ENCODE data around the gene WDR36. TPM values are rescaled to one million over a fixed set of nuclear protein-coding genes. Genes with fewer than 3 reads are reported as not detected.

WDR36 gene
- polyA plus RNA-seq, 1 of the 3 experiments (the other 2 are of a cell fraction): 6.7 TPM

DNA sequence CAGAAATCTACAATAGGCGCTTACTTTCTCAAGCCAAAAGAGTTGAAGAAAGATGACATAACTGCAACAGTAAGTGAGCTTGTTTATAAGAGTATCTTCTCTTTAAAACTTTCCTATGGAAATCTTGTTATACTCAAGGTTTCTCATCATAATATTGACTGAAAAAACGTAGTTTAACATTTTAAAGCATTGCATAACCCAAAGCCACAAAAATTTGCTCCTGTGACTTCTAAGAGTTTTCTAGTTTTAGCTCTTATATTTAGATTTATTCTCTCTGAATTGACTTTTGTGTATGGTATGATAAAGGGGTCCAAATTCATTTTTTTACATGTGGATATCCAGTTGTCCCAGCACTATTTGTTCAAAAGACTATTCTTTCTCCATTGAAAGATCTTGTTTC, 15.2 kb downstream of the WDR36 start:
- H4K20me1 ChIP-seq (ENCODE audit: insufficient read depth): no peaks in the 10 kb centered on the region
- H3K9ac ChIP-seq: no peak overlapping the region
- H3F3A ChIP-seq (replicated peaks; ENCODE audit: insufficient read depth): no peaks in the 10 kb centered on the region
- WGBS (ENCODE audit: low lambda C conversion rate): 91% methylated on average over 2 of the region's 2 CpGs
- peaks cover 7% of the 10 kb centered on the region; the same call in 1 of the 2 replicates for H3K79me2 ChIP-seq (ENCODE audit: insufficient read depth)
- TF ChIP-seq MEF2A (IDR thresholded peaks at IDR 0.05; ENCODE audit: borderline replicate concordance, low read depth): no peak
- no peak for TF ChIP-seq EZH2phosphoT487 (IDR thresholded peaks at IDR 0.05; ENCODE audit: borderline replicate concordance, low read depth)
- no peak for TF ChIP-seq MXI1 (IDR thresholded peaks at IDR 0.05; ENCODE audit: low read depth, low read length)
- TF ChIP-seq, protein P1, sequence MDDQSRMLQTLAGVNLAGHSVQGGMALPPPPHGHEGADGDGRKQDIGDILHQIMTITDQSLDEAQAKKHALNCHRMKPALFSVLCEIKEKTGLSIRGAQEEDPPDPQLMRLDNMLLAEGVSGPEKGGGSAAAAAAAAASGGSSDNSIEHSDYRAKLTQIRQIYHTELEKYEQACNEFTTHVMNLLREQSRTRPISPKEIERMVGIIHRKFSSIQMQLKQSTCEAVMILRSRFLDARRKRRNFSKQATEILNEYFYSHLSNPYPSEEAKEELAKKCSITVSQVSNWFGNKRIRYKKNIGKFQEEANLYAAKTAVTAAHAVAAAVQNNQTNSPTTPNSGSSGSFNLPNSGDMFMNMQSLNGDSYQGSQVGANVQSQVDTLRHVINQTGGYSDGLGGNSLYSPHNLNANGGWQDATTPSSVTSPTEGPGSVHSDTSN (IDR thresholded peaks at IDR 0.05): no peak
- TF ChIP-seq, protein P2, sequence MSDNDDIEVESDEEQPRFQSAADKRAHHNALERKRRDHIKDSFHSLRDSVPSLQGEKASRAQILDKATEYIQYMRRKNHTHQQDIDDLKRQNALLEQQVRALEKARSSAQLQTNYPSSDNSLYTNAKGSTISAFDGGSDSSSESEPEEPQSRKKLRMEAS (IDR thresholded peaks at IDR 0.05; ENCODE audit: low read depth): no peak
- TF ChIP-seq RCOR1 (IDR thresholded peaks at IDR 0.05; ENCODE audit: low read length): no peak
- no peak for TF ChIP-seq RXRA (IDR thresholded peaks at IDR 0.05; ENCODE audit: borderline replicate concordance, low read depth)
- TF ChIP-seq GABPA (IDR thresholded peaks at IDR 0.05; ENCODE audit: low read depth): no peak
- TF ChIP-seq, protein P3, sequence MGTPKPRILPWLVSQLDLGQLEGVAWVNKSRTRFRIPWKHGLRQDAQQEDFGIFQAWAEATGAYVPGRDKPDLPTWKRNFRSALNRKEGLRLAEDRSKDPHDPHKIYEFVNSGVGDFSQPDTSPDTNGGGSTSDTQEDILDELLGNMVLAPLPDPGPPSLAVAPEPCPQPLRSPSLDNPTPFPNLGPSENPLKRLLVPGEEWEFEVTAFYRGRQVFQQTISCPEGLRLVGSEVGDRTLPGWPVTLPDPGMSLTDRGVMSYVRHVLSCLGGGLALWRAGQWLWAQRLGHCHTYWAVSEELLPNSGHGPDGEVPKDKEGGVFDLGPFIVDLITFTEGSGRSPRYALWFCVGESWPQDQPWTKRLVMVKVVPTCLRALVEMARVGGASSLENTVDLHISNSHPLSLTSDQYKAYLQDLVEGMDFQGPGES (IDR thresholded peaks at IDR 0.05; ENCODE audit: low read depth, low read length): no peak
- no peak for TF ChIP-seq RAD21 (IDR thresholded peaks at IDR 0.05; ENCODE audit: low read length)
- TF ChIP-seq TCF12 (IDR thresholded peaks at IDR 0.05): no peak
- no peak for TF ChIP-seq JUND (IDR thresholded peaks at IDR 0.05)
- TF ChIP-seq GATA2 (CRISPR knock-in tag; IDR thresholded peaks at IDR 0.05): no peak
- no peak for TF ChIP-seq ELF1 (IDR thresholded peaks at IDR 0.05)
- H3K27ac ChIP-seq (ENCODE audit: low read depth in 2 of 2, low read length in 1 of 2): no peak overlapping the region
- CTCF ChIA-PET: interaction anchor here (1.4 to 2.0 kb wide), 2 partner anchors 53 to 370 kb away, joined by 3 to 7 read pairs; no protein-coding TSS in a partner anchor
- H3K4me2 ChIP-seq: no peak overlapping the region
- H2AFZ ChIP-seq (ENCODE audit: low read depth): no peak overlapping the region
- H3K9me2 ChIP-seq: no peaks in the 10 kb centered on the region; the same call in 1 of the 2 replicates
- no peaks in the 10 kb centered on the region for H3K9me3 ChIP-seq
- no peak overlapping the region for H3K4me3 ChIP-seq (ENCODE audit: low read depth in 2 of 2, low read length in 1 of 2)
- H3K36me3 ChIP-seq (replicated peaks in 1 of 2; ENCODE audit: control insufficient read depth in 1 of 2, insufficient read depth in 2 of 2, low read length in 1 of 2): peaks cover 97 to 100% of the 10 kb centered on the region in 2 experiments
- no peak for DNase-seq
- H3K27me3 ChIP-seq (ENCODE audit: insufficient read depth): no peaks in the 10 kb centered on the region
- no peaks in the 10 kb centered on the region for H3K4me1 ChIP-seq (ENCODE audit: control insufficient read depth in 1 of 2, insufficient read depth in 2 of 2, low read depth in 1 of 2, low read length in 1 of 2)
- POLR2A ChIA-PET: no interaction called here

DNA sequence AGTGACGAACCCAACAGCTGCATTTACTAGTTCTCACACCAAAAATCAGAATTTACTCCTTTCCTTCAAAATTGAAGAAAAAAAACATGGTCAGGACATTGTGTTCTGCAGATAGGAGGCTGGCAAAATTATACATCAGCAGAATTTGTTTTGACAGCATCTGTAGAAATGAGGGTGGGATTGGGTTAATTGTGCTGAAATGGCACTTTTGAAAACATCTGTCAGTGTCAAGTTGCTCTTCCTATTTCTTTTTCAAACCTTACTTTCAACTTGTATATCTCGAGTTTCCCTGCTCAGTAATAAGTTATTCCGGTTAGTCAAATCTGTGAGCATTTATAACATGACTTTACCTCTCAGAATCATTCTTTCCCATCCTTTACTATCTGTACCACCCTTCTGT, 19.8 kb downstream of the WDR36 start:
- CTCF ChIA-PET: interaction anchor here (0.7 kb wide), 1 partner anchor 802 kb away, joined by 4 read pairs; no protein-coding TSS in a partner anchor
- POLR2A ChIA-PET: no interaction called here
- H3F3A ChIP-seq (replicated peaks; ENCODE audit: insufficient read depth): no peaks in the 10 kb centered on the region
- no peak overlapping the region for H3K4me3 ChIP-seq (ENCODE audit: low read depth in 2 of 2, low read length in 1 of 2)
- H2AFZ ChIP-seq (ENCODE audit: low read depth): no peak overlapping the region
- peaks cover 4% of the 10 kb centered on the region; the same call in 1 of the 2 replicates for H3K79me2 ChIP-seq (ENCODE audit: insufficient read depth)
- no peak overlapping the region for H3K9ac ChIP-seq
- H3K27ac ChIP-seq (ENCODE audit: low read depth in 2 of 2, low read length in 1 of 2): no peak overlapping the region
- H3K4me2 ChIP-seq: no peak overlapping the region
- H3K9me2 ChIP-seq: no peaks in the 10 kb centered on the region; the same call in 1 of the 2 replicates
- H3K36me3 ChIP-seq (replicated peaks in 1 of 2; ENCODE audit: control insufficient read depth in 1 of 2, insufficient read depth in 2 of 2, low read length in 1 of 2): peaks cover 68 to 95% of the 10 kb centered on the region in 2 experiments
- H3K27me3 ChIP-seq (ENCODE audit: insufficient read depth): no peaks in the 10 kb centered on the region
- H3K4me1 ChIP-seq (ENCODE audit: control insufficient read depth in 1 of 2, insufficient read depth in 2 of 2, low read depth in 1 of 2, low read length in 1 of 2): no peaks in the 10 kb centered on the region
- TF ChIP-seq, protein P1 (IDR thresholded peaks at IDR 0.05): no peak
- TF ChIP-seq, protein P4, sequence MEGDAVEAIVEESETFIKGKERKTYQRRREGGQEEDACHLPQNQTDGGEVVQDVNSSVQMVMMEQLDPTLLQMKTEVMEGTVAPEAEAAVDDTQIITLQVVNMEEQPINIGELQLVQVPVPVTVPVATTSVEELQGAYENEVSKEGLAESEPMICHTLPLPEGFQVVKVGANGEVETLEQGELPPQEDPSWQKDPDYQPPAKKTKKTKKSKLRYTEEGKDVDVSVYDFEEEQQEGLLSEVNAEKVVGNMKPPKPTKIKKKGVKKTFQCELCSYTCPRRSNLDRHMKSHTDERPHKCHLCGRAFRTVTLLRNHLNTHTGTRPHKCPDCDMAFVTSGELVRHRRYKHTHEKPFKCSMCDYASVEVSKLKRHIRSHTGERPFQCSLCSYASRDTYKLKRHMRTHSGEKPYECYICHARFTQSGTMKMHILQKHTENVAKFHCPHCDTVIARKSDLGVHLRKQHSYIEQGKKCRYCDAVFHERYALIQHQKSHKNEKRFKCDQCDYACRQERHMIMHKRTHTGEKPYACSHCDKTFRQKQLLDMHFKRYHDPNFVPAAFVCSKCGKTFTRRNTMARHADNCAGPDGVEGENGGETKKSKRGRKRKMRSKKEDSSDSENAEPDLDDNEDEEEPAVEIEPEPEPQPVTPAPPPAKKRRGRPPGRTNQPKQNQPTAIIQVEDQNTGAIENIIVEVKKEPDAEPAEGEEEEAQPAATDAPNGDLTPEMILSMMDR (IDR thresholded peaks at IDR 0.05): no peak
- TF ChIP-seq NFIC (IDR thresholded peaks at IDR 0.05; ENCODE audit: borderline replicate concordance) (no peak), GABPA (IDR thresholded peaks at IDR 0.05; ENCODE audit: low read depth) (no peak), EP300 (IDR thresholded peaks at IDR 0.05; ENCODE audit: borderline replicate concordance in 1 of 2, low read depth in 1 of 2, low read length in 1 of 2) (no peak), RCOR1 (IDR thresholded peaks at IDR 0.05; ENCODE audit: low read length) (no peak), YY1 (IDR thresholded peaks at IDR 0.05; ENCODE audit: low read depth) (no peak), JUND (IDR thresholded peaks at IDR 0.05) (no peak), MXI1 (IDR thresholded peaks at IDR 0.05; ENCODE audit: low read depth, low read length) (no peak), TAF1 (IDR thresholded peaks at IDR 0.05; ENCODE audit: borderline replicate concordance, low read depth, low read length) (no peak)
- TF ChIP-seq, protein P5, sequence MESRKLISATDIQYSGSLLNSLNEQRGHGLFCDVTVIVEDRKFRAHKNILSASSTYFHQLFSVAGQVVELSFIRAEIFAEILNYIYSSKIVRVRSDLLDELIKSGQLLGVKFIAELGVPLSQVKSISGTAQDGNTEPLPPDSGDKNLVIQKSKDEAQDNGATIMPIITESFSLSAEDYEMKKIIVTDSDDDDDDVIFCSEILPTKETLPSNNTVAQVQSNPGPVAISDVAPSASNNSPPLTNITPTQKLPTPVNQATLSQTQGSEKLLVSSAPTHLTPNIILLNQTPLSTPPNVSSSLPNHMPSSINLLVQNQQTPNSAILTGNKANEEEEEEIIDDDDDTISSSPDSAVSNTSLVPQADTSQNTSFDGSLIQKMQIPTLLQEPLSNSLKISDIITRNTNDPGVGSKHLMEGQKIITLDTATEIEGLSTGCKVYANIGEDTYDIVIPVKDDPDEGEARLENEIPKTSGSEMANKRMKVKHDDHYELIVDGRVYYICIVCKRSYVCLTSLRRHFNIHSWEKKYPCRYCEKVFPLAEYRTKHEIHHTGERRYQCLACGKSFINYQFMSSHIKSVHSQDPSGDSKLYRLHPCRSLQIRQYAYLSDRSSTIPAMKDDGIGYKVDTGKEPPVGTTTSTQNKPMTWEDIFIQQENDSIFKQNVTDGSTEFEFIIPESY (IDR thresholded peaks at IDR 0.05; ENCODE audit: borderline replicate concordance, low read depth): no peak
- H3K9me3 ChIP-seq: no peaks in the 10 kb centered on the region
- 98% methylated on average over 3 of the region's 3 CpGs for WGBS (ENCODE audit: low lambda C conversion rate)
- H4K20me1 ChIP-seq (ENCODE audit: insufficient read depth): no peaks in the 10 kb centered on the region
- no peak for DNase-seq

Measured in SK-N-SH (cell line).